Activated T-cell treated with anti-CD3 and anti-CD28 coated beads, Interleukin-2, amount 50 U/mL, for 4 hours (primary cell): ENCODE data around the gene ABCC11. TPM values are rescaled to one million over a fixed set of nuclear protein-coding genes. Genes with fewer than 3 reads are reported as not detected.

Experiments used
- ATAC-seq, 2 donors: fragments of 200-7000 bp; cut with Tn5 transposase; one replicate each; pipeline ENCODE4 v1.10.0; 2021
- DNase-seq: peaks from one replicate; pipeline ENCODE4 v3.0.0-alpha.2; 2020
- H3K27me3 Mint-ChIP-seq: one replicate; pipeline ENCODE4 v1.8.0; 2021; ENCODE audit warnings: low read depth, mixed read lengths
- H3K36me3 Mint-ChIP-seq: one replicate; pipeline ENCODE4 v1.8.0; 2022; ENCODE audit warnings: mixed read lengths; ENCODE audit not compliant: insufficient read depth
- H3K4me1 Mint-ChIP-seq: one replicate; pipeline ENCODE4 v1.8.0; 2021; ENCODE audit warnings: low read depth, mixed read lengths
- H3K4me3 Mint-ChIP-seq: one replicate; pipeline ENCODE4 v1.8.0; 2021; ENCODE audit warnings: mild to moderate bottlenecking, moderate library complexity, mixed read lengths
- H3K9me3 Mint-ChIP-seq: one replicate; pipeline ENCODE4 v1.8.0; 2021; ENCODE audit warnings: mixed read lengths
- total RNA-seq, 3 donors: library from RNA; stranded (reverse); gene quantifications; one replicate each; pipeline ENCODE4 v1.2.1, GENCODE V29; 2021

The ABCC11 gene
- total RNA-seq = under 1 TPM; 0.05 to 0.08 (median 0.08) TPM

GRCh38 chr16:48247311-48247710 is at the start of gene ABCC11:
TSS of gene ABCC11 (minus strand) at chr16:48247539. CDS start at chr16:48231921, 15,618 bp downstream.
- Mint-ChIP-seq H3K36me3 (peaks cover 11% of the 10 kb centered on the region), H3K4me1 (peaks cover 59% of the 10 kb centered on the region), H3K4me3 (peak within 1 kb of the TSS; percentile 97), H3K27me3 (no peaks in the 10 kb centered on the region), H3K9me3 (no peaks in the 10 kb centered on the region)
- no peak for ATAC-seq
- DNase-seq = no peak

GRCh38 chr16:48295488-48296281 is 48.3 kb upstream of the ABCC11 start:
- Mint-ChIP-seq H3K4me1 (peaks cover 2% of the 10 kb centered on the region), H3K36me3 (peaks cover 35% of the 10 kb centered on the region), H3K27me3 (no peaks in the 10 kb centered on the region), H3K4me3 (no peak overlapping the region), H3K9me3 (no peaks in the 10 kb centered on the region)
- no peak for DNase-seq
- no peak for ATAC-seq

- ATAC-seq (no peak), DNase-seq (no peak)
- Mint-ChIP-seq H3K4me3 (no peak overlapping the region), H3K36me3 (peaks cover 32% of the 10 kb centered on the region), H3K4me1 (peaks cover 3% of the 10 kb centered on the region), H3K27me3 (no peaks in the 10 kb centered on the region), H3K9me3 (no peaks in the 10 kb centered on the region)
Measured at GRCh38 chr16:48294724-48295123, 47.4 kb upstream of the ABCC11 start.

GRCh38 chr16:48292452-48292851 is 45.1 kb upstream of the ABCC11 start:
- DNase-seq (no peak), ATAC-seq (no peak)
- H3K9me3 Mint-ChIP-seq = no peaks in the 10 kb centered on the region
- H3K27me3 Mint-ChIP-seq = no peaks in the 10 kb centered on the region
- H3K36me3 Mint-ChIP-seq = peaks cover 31% of the 10 kb centered on the region
- H3K4me3 Mint-ChIP-seq = no peak overlapping the region
- peaks cover 3% of the 10 kb centered on the region for H3K4me1 Mint-ChIP-seq

- DNase-seq = no peak
- Mint-ChIP-seq H3K4me1 (peaks cover 3% of the 10 kb centered on the region), H3K36me3 (peaks cover 38% of the 10 kb centered on the region), H3K27me3 (no peaks in the 10 kb centered on the region), H3K4me3 (no peak overlapping the region), H3K9me3 (peaks cover 7% of the 10 kb centered on the region)
- ATAC-seq = no peak
Measured at GRCh38 chr16:48291754-48292153, 44.4 kb upstream of the ABCC11 start.

- DNase-seq (no peak), ATAC-seq (no peak)
- no peak overlapping the region for H3K4me3 Mint-ChIP-seq
- H3K4me1 Mint-ChIP-seq = peaks cover 3% of the 10 kb centered on the region
- H3K27me3 Mint-ChIP-seq = no peaks in the 10 kb centered on the region
- peaks cover 40% of the 10 kb centered on the region for H3K36me3 Mint-ChIP-seq
- H3K9me3 Mint-ChIP-seq = peaks cover 8% of the 10 kb centered on the region
Measured at GRCh38 chr16:48291303-48291702, 44.0 kb upstream of the ABCC11 start.

GRCh38 chr16:48287239-48287638 is 39.9 kb upstream of the ABCC11 start:
- H3K27me3 Mint-ChIP-seq = no peaks in the 10 kb centered on the region
- no peak overlapping the region for H3K4me3 Mint-ChIP-seq
- H3K4me1 Mint-ChIP-seq = peaks cover 16% of the 10 kb centered on the region
- H3K9me3 Mint-ChIP-seq = peaks cover 8% of the 10 kb centered on the region
- peaks cover 61% of the 10 kb centered on the region for H3K36me3 Mint-ChIP-seq
- DNase-seq (no peak), ATAC-seq (no peak)

GRCh38 chr16:48284772-48285409 is 37.6 kb upstream of the ABCC11 start:
- Mint-ChIP-seq H3K4me3 (no peak overlapping the region), H3K9me3 (peaks cover 8% of the 10 kb centered on the region), H3K27me3 (no peaks in the 10 kb centered on the region), H3K36me3 (peaks cover 46% of the 10 kb centered on the region), H3K4me1 (peaks cover 13% of the 10 kb centered on the region)
- no peak for ATAC-seq
- DNase-seq = no peak

GRCh38 chr16:48282636-48283263 is 35.4 kb upstream of the ABCC11 start:
- Mint-ChIP-seq H3K9me3 (peaks cover 8% of the 10 kb centered on the region), H3K27me3 (no peaks in the 10 kb centered on the region), H3K4me3 (no peak overlapping the region), H3K4me1 (peaks cover 17% of the 10 kb centered on the region), H3K36me3 (peaks cover 55% of the 10 kb centered on the region)
- ATAC-seq (no peak), DNase-seq (no peak)

- Mint-ChIP-seq H3K4me1 (peaks cover 20% of the 10 kb centered on the region), H3K9me3 (no peaks in the 10 kb centered on the region), H3K27me3 (no peaks in the 10 kb centered on the region), H3K36me3 (peaks cover 46% of the 10 kb centered on the region), H3K4me3 (no peak overlapping the region)
- ATAC-seq (no peak), DNase-seq (no peak)
Measured at GRCh38 chr16:48280546-48280945, 33.2 kb upstream of the ABCC11 start.

GRCh38 chr16:48279199-48279598 is 31.9 kb upstream of the ABCC11 start:
- ATAC-seq (no peak), DNase-seq (no peak)
- Mint-ChIP-seq H3K4me3 (no peak overlapping the region), H3K27me3 (no peaks in the 10 kb centered on the region), H3K36me3 (peaks cover 41% of the 10 kb centered on the region), H3K4me1 (peaks cover 13% of the 10 kb centered on the region), H3K9me3 (no peaks in the 10 kb centered on the region)

- no peaks in the 10 kb centered on the region for H3K9me3 Mint-ChIP-seq
- H3K36me3 Mint-ChIP-seq = peaks cover 32% of the 10 kb centered on the region
- no peak for ATAC-seq
- no peak overlapping the region for H3K4me3 Mint-ChIP-seq
- H3K4me1 Mint-ChIP-seq = peaks cover 6% of the 10 kb centered on the region
- no peaks in the 10 kb centered on the region for H3K27me3 Mint-ChIP-seq
- DNase-seq = no peak
Measured at GRCh38 chr16:48277158-48277557, 29.8 kb upstream of the ABCC11 start.

- H3K9me3 Mint-ChIP-seq = no peaks in the 10 kb centered on the region
- ATAC-seq = no peak
- peaks cover 35% of the 10 kb centered on the region for H3K36me3 Mint-ChIP-seq
- DNase-seq = no peak
- no peaks in the 10 kb centered on the region for H3K27me3 Mint-ChIP-seq
- H3K4me3 Mint-ChIP-seq = no peak overlapping the region
- H3K4me1 Mint-ChIP-seq = peaks cover 6% of the 10 kb centered on the region
Measured at GRCh38 chr16:48276102-48276501, 28.8 kb upstream of the ABCC11 start.

GRCh38 chr16:48274476-48274875 is 27.1 kb upstream of the ABCC11 start:
- DNase-seq = no peak
- Mint-ChIP-seq H3K4me3 (no peak overlapping the region), H3K4me1 (peaks cover 6% of the 10 kb centered on the region), H3K36me3 (peaks cover 37% of the 10 kb centered on the region), H3K9me3 (no peaks in the 10 kb centered on the region), H3K27me3 (no peaks in the 10 kb centered on the region)
- ATAC-seq = no peak
